D341Med (cell line): Measurements from ENCODE around the gene SLC35E3.
"Not testable (repeated sequence)": the region's sequence is repeated elsewhere in the genome, so short reads cannot be mapped to it uniquely, and the experiment has no call there.

ENCODE experiments used
- DNase-seq: peaks from one replicate; pipeline ENCODE4 v3.0.0; 2012; ENCODE audit warnings: low spot score

Gene SLC35E3

DNA sequence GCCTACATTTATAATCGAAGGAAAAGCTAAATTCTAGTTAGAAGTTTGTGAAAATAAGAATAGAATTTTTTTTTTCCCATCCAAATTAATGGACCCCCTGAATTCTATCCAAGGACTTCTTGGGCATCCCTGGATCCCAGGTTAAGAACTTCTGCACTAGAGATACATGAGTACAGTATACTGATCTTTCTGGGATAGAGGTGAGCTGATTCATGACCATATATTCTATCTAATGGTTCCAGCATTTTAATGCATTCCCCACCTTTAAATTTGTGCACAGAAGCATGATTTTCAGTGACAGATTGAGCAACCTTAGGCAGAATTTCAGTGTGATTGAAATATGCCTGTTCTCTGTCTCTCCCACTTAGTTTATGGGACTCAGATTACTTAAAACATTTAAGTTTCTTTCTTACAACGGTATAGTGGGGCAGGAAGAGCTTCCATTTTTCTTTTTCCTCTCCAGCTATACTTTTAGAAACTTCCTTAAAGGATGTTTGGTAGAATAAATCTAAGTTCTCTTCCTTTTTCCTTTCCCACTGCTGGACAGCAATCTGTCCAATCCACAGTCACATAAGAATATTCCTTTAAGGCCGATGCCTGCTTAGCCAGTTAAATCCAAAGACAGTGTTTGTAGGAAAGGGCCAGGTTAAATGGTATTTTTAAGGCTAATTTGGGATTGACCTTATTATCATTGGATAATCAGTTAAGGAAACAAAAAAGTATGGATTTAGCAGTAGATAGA lies 68.7 kb downstream of the SLC35E3 start:
- DNase-seq = no peak

DNA sequence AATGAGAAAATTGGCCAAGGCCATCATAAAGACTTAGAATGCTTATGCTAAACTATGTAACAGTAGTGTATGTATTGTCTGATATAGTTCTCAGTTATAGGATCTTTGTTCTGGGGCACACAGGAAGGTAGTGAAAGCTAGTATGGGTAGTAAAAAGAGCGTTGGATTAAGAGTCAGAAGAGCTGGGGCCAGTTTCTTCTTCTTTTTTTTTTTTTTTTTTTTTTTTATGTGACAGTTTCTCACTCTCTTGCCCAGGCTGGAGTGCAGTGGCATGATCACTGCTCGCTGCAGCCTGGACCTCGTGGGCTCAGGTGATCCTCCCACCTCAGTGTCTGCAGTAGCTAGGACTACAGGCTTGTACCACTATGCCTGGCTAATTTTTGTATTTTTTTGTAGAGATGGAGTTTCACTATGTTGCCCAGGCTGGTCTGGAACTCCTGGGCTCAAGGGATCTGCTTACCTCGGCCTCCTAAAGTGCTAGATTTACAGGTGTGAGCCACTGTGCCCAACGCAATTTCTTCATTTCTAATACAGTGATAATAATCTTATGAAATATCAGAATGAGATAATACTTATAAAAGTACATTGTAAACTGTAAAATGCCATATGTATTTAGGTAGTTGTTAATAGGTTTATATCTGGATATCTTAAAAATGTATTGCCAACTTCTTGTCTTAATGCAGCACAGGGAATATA lies 69.4 kb downstream of the SLC35E3 start:
- DNase-seq = no peak

GRCh38 chr12:68815928-68816800 lies 70.2 kb downstream of the SLC35E3 start:
- DNase-seq = no peak

- DNase-seq = not testable (repeated sequence)
Measured at GRCh38 chr12:68819481-68819880, 73.5 kb downstream of the SLC35E3 start.

GRCh38 chr12:68821357-68822188 lies 75.6 kb downstream of the SLC35E3 start:
- no peak for DNase-seq

DNA sequence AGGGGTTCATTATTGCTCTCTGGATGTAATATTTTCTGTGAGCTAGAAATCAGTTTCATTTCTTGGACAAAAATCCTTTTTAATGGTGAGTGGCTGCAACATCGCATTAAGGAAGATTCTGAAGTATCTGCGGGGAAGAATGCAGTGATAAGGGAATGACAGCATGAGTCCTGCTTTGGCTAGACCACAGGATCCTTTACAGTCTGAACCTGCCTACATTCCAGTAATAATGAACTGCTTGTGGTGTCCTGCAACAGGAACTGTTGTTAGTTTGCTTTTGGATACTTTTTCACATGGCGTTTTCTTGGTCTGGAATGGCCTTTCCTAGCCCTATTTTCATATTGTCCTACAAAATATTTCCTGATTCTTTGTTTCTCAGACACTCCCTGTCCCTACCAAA lies 77.7 kb downstream of the SLC35E3 start:
- DNase-seq = no peak

GRCh38 chr12:68824131-68824530 lies 78.2 kb downstream of the SLC35E3 start:
- DNase-seq = no peak

DNA sequence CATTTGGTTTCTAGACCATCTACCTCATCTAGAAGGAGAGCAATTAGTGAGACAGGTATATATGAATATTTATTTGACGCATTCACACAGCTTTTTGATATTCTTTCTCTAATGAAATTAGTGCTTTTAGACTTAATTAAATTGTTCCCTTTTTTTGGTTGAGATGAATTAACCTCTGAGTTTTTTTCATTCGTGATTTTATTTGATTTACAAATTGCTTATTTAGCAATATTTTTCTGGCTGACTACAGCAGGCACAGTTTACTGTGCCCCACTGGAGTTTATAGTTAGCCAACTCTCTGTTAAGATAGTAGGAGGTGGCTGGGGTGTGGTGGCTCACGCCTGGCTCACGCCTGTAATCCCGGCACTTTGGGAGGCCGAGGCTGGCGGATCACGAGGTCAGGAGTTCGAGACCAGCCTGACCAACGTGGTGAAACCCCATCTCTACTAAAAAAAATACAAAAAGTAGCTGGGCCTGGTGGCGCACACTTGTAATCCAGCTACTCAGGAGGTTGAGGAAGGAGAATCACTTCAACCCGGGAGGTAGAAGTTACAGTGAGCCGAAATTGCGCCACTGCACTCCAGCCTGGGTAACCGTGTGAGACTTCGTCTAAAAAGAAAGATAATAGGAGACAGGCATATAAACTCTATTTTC lies 78.7 kb downstream of the SLC35E3 start:
- DNase-seq = no peak

- DNase-seq = no peak
Measured at GRCh38 chr12:68825569-68826217, 79.7 kb downstream of the SLC35E3 start.

GRCh38 chr12:68827895-68828671 lies 82.1 kb downstream of the SLC35E3 start:
- DNase-seq = no peak

GRCh38 chr12:68828672-68829068 lies 82.7 kb downstream of the SLC35E3 start:
- DNase-seq = no peak
